Smooth muscle cell (in vitro differentiated cells): ENCODE data around the gene CCDC73. TPM values are rescaled to one million over a fixed set of nuclear protein-coding genes. Genes with fewer than 3 reads are reported as not detected.

Experiments used
- DNase-seq: peaks from one replicate; lab custom pipeline; 2025; ENCODE audit not compliant: unreplicated experiment; lab: John Stamatoyannopoulos, UW
- H2AFZ ChIP-seq: fragments of 200-600 bp; sonication (generic); 2 replicates; pipeline ENCODE4 v1.6.0; 2016; ENCODE audit warnings: antibody characterized with exemption, low read depth, mild to moderate bottlenecking
- H3F3A ChIP-seq: fragments of 200-600 bp; sonication (generic); 2 replicates; pipeline ENCODE4 v1.6.0; 2017; ENCODE audit warnings: antibody characterized with exemption, low read depth
- H3K27ac ChIP-seq: fragments of 200-600 bp; sonication (generic); 2 replicates; pipeline ENCODE4 v1.5.1; 2016; ENCODE audit warnings: low read depth, mild to moderate bottlenecking
- H3K27me3 ChIP-seq: fragments of 200-600 bp; sonication (generic); 2 replicates; pipeline ENCODE4 v1.6.1; 2016; ENCODE audit warnings: low read depth, mild to moderate bottlenecking
- H3K36me3 ChIP-seq: fragments of 200-600 bp; sonication (generic); 2 replicates; pipeline ENCODE4 v1.5.1; 2016; ENCODE audit warnings: low read depth
- H3K4me1 ChIP-seq: fragments of 200-600 bp; sonication (generic); 2 replicates; pipeline ENCODE4 v1.5.1; 2016; ENCODE audit warnings: low read depth
- H3K4me2 ChIP-seq: fragments of 200-600 bp; sonication (generic); 2 replicates; pipeline ENCODE4 v1.6.0; 2016; ENCODE audit warnings: mild to moderate bottlenecking
- H3K4me3 ChIP-seq: fragments of 200-600 bp; sonication (generic); 2 replicates; pipeline ENCODE4 v1.5.1; 2016; ENCODE audit warnings: mild to moderate bottlenecking
- H3K79me2 ChIP-seq: fragments of 200-600 bp; sonication (generic); 2 replicates; pipeline ENCODE4 v1.6.0; 2016; ENCODE audit warnings: low read depth, mild to moderate bottlenecking
- H3K9ac ChIP-seq: fragments of 200-600 bp; sonication (generic); 2 replicates; pipeline ENCODE4 v1.6.0; 2016; ENCODE audit warnings: low read depth
- H3K9me3 ChIP-seq: fragments of 200-600 bp; sonication (generic); replicated peaks from 2 replicates; pipeline ENCODE4 v1.5.1; 2016; ENCODE audit warnings: low read depth
- H4K20me1 ChIP-seq: fragments of 200-600 bp; sonication (generic); 2 replicates; pipeline ENCODE4 v1.6.0; 2016; ENCODE audit warnings: low read depth
- CTCF ChIP-seq: fragments of 200-600 bp; sonication (generic); IDR thresholded peaks from 2 replicates; pipeline ENCODE4 v1.5.1; 2017; ENCODE audit warnings: borderline replicate concordance, mild to moderate bottlenecking, antibody characterized with exemption; ENCODE audit not compliant: insufficient read depth, poor library complexity, severe bottlenecking
- WGBS: methylation state at CpG from one replicate; pipeline ENCODE4 v1.1.7; 2016; ENCODE audit warnings: low lambda C conversion rate; 5-methylcytosine and 5-hydroxymethylcytosine counted together
- polyA plus RNA-seq: library from polyadenylated mRNA; unstranded; fragments of >200 nt; fragmentation: Nextera tagmentation; extraction: Ambion mirVana; gene quantifications from 2 replicates; pipeline ENCODE4 v1.2.1, GENCODE V29; 2016
- total RNA-seq: library from RNA; depleted of rRNA; stranded (reverse); fragments of >200 nt; gene quantifications from 2 replicates; pipeline ENCODE4 v1.2.3, GENCODE V29; 2014

CCDC73 gene
- total and polyA plus RNA-seq, 2 experiments from 2014 or later = not detected

- H3K4me2 ChIP-seq = no peak overlapping the region
- no peak overlapping the region for H3K27ac ChIP-seq
- TF ChIP-seq CTCF = no peak
- H3K79me2 ChIP-seq = no peaks in the 10 kb centered on the region
- no peaks in the 10 kb centered on the region for H4K20me1 ChIP-seq
- no peak overlapping the region for H2AFZ ChIP-seq
- H3K4me1 ChIP-seq = no peaks in the 10 kb centered on the region
- H3F3A ChIP-seq = no peaks in the 10 kb centered on the region
- 83% methylated on average over 2 of the region's 2 CpGs for WGBS
- H3K4me3 ChIP-seq = no peak overlapping the region
- H3K9ac ChIP-seq = no peak overlapping the region
- H3K36me3 ChIP-seq = no peaks in the 10 kb centered on the region
- DNase-seq = no peak
- peaks cover 30% of the 10 kb centered on the region for H3K27me3 ChIP-seq
- no peaks in the 10 kb centered on the region for H3K9me3 ChIP-seq
Observed at GRCh38 chr11:32635819-32636218, 158.6 kb downstream of the CCDC73 start.

- no peak overlapping the region for H3K4me3 ChIP-seq
- H3K9me3 ChIP-seq = no peaks in the 10 kb centered on the region
- no peaks in the 10 kb centered on the region for H4K20me1 ChIP-seq
- no peak overlapping the region for H3K4me2 ChIP-seq
- no peaks in the 10 kb centered on the region for H3F3A ChIP-seq
- H3K27ac ChIP-seq = no peak overlapping the region
- H3K79me2 ChIP-seq = no peaks in the 10 kb centered on the region
- no peak for TF ChIP-seq CTCF
- H3K27me3 ChIP-seq = peaks cover 35% of the 10 kb centered on the region
- no peaks in the 10 kb centered on the region for H3K36me3 ChIP-seq
- H3K9ac ChIP-seq = no peak overlapping the region
- DNase-seq = no peak
- no peak overlapping the region for H2AFZ ChIP-seq
- no peaks in the 10 kb centered on the region for H3K4me1 ChIP-seq
Observed at GRCh38 chr11:32630844-32631243, 163.6 kb downstream of the CCDC73 start.

GRCh38 chr11:32616903-32617302, 177.6 kb downstream of the CCDC73 start:
- Histone ChIP-seq H3K4me2 (no peak overlapping the region), H3K9me3 (no peaks in the 10 kb centered on the region), H4K20me1 (no peaks in the 10 kb centered on the region), H3F3A (no peaks in the 10 kb centered on the region), H3K27me3 (no peaks in the 10 kb centered on the region), H3K36me3 (no peaks in the 10 kb centered on the region), H3K79me2 (no peaks in the 10 kb centered on the region), H2AFZ (no peak overlapping the region), H3K9ac (no peak overlapping the region), H3K4me3 (no peak overlapping the region), H3K4me1 (no peaks in the 10 kb centered on the region), H3K27ac (no peak overlapping the region)
- DNase-seq = no peak
- no peak for TF ChIP-seq CTCF
- 85% methylated on average over 4 of the region's 4 CpGs for WGBS

- TF ChIP-seq CTCF = peak; percentile 29
- no peaks in the 10 kb centered on the region for H3K36me3 ChIP-seq
- no peak overlapping the region for H3K4me3 ChIP-seq
- H3F3A ChIP-seq = no peaks in the 10 kb centered on the region
- H3K79me2 ChIP-seq = no peaks in the 10 kb centered on the region
- H3K27me3 ChIP-seq = no peaks in the 10 kb centered on the region
- H3K4me1 ChIP-seq = no peaks in the 10 kb centered on the region
- no peak overlapping the region for H3K27ac ChIP-seq
- no peak for DNase-seq
- H3K4me2 ChIP-seq = no peak overlapping the region
- no peaks in the 10 kb centered on the region for H4K20me1 ChIP-seq
- H3K9ac ChIP-seq = no peak overlapping the region
- no peaks in the 10 kb centered on the region for H3K9me3 ChIP-seq
- H2AFZ ChIP-seq = no peak overlapping the region
Observed at GRCh38 chr11:32615422-32615821, 179.0 kb downstream of the CCDC73 start.
